Suprapubic skin (tissue), 4 donors: Measurements from ENCODE around the gene DNAH11. TPM values are rescaled to one million over a fixed set of nuclear protein-coding genes. Genes with fewer than 3 reads are reported as not detected.

Experiments used
- DNase-seq, 2 donors: peaks; one replicate each; pipeline ENCODE4 v3.0.0-alpha.2; 2019; ENCODE audit warnings: low spot score in 2 of 2
- H3K27ac ChIP-seq: fragments of 200-600 bp; sonication (generic); one replicate; pipeline ENCODE4 v1.5.1; 2019
- H3K27me3 ChIP-seq: fragments of 200-600 bp; sonication (generic); one replicate; pipeline ENCODE4 v1.5.1; 2019
- H3K36me3 ChIP-seq: fragments of 200-600 bp; sonication (generic); one replicate; pipeline ENCODE4 v1.5.1; 2019
- H3K4me1 ChIP-seq: fragments of 200-600 bp; sonication (generic); one replicate; pipeline ENCODE4 v1.5.1; 2019
- H3K4me3 ChIP-seq: fragments of 200-600 bp; sonication (generic); one replicate; pipeline ENCODE4 v1.5.1; 2019; ENCODE audit warnings: mild to moderate bottlenecking
- H3K9me3 ChIP-seq: fragments of 200-600 bp; sonication (generic); one replicate; pipeline ENCODE4 v1.5.1; 2019
- CTCF ChIP-seq, 2 donors: fragments of 200-600 bp in 1 of 2; fragments of 450-650 bp in 1 of 2; sonication (generic) in 1 of 2; IDR thresholded peaks; one replicate each; pipeline ENCODE4 v1.5.1; 2016 to 2019; ENCODE audit warnings: antibody characterized with exemption in 2 of 2, mild to moderate bottlenecking in 1 of 2, moderate library complexity in 1 of 2
- EP300 ChIP-seq: sonication (generic); formaldehyde crosslinking; IDR thresholded peaks from one replicate; pipeline ENCODE4 v1.6.1; 2017; ENCODE audit warnings: antibody characterized with exemption
- POLR2A ChIP-seq, 2 donors: fragments of 450-650 bp; IDR thresholded peaks; one replicate each; pipeline ENCODE4 v1.6.1; 2017; ENCODE audit warnings: antibody characterized with exemption in 2 of 2, mild to moderate bottlenecking in 2 of 2, moderate library complexity in 2 of 2
- POLR2AphosphoS5 ChIP-seq, 3 donors: sonication (generic); formaldehyde crosslinking; IDR thresholded peaks; one replicate each; pipeline ENCODE4 v1.6.1; 2017; ENCODE audit warnings: antibody characterized with exemption in 3 of 3
- WGBS: methylation state at CpG from one replicate; pipeline ENCODE4 v1.1.5; 2018; 5-methylcytosine and 5-hydroxymethylcytosine counted together
- total RNA-seq, 4 donors: library from RNA; depleted of rRNA; stranded (reverse); fragments of >200 nt; gene quantifications; one replicate each; pipeline ENCODE4 v1.1.0, GENCODE V29; 2016

DNAH11 gene
- total RNA-seq, 4 donors from 2014 or later = 0.57 to 48.3 (median 1.8) TPM

- H3K36me3 ChIP-seq = no peaks in the 10 kb centered on the region
- WGBS = 80% methylated on average over 3 of the region's 3 CpGs
- H3K9me3 ChIP-seq = no peaks in the 10 kb centered on the region
- no peaks in the 10 kb centered on the region for H3K4me1 ChIP-seq
- H3K27me3 ChIP-seq = peaks cover 4% of the 10 kb centered on the region
- TF ChIP-seq POLR2AphosphoS5 (IDR thresholded peaks at IDR 0.05) (no peak), EP300 (no peak)
- no peak overlapping the region for H3K27ac ChIP-seq
- H3K4me3 ChIP-seq = no peak overlapping the region
- DNase-seq = no peak
Measured at GRCh38 chr7:21639206-21639868, 96.5 kb downstream of the DNAH11 start.

GRCh38 chr7:21640105-21640504 is 97.3 kb downstream of the DNAH11 start:
- Histone ChIP-seq H3K9me3 (no peaks in the 10 kb centered on the region), H3K4me1 (no peaks in the 10 kb centered on the region), H3K27ac (no peak overlapping the region), H3K27me3 (peaks cover 4% of the 10 kb centered on the region), H3K4me3 (no peak overlapping the region), H3K36me3 (no peaks in the 10 kb centered on the region)
- TF ChIP-seq EP300 (no peak), POLR2AphosphoS5 (IDR thresholded peaks at IDR 0.05) (no peak), POLR2A (IDR thresholded peaks at IDR 0.05) (no peak), CTCF (IDR thresholded peaks at IDR 0.05) (no peak)
- 70% methylated on average over 2 of the region's 2 CpGs for WGBS
- DNase-seq = no peak

- TF ChIP-seq POLR2A (IDR thresholded peaks at IDR 0.05) (no peak), CTCF (IDR thresholded peaks at IDR 0.05) (no peak), EP300 (no peak), POLR2AphosphoS5 (IDR thresholded peaks at IDR 0.05) (no peak)
- 88% methylated on average over 4 of the region's 4 CpGs for WGBS
Measured at GRCh38 chr7:21641546-21641945, 98.7 kb downstream of the DNAH11 start.

GRCh38 chr7:21642422-21642821 is 99.6 kb downstream of the DNAH11 start:
- H3K36me3 ChIP-seq = no peaks in the 10 kb centered on the region
- no peak overlapping the region for H3K27ac ChIP-seq
- peaks cover 4% of the 10 kb centered on the region for H3K27me3 ChIP-seq
- H3K4me1 ChIP-seq = no peaks in the 10 kb centered on the region
- WGBS = 76% methylated on average over 4 of the region's 4 CpGs
- H3K4me3 ChIP-seq = no peak overlapping the region
- no peak for DNase-seq
- TF ChIP-seq POLR2A (IDR thresholded peaks at IDR 0.05) = no peak
- TF ChIP-seq CTCF (IDR thresholded peaks at IDR 0.05) = no peak
- no peak for TF ChIP-seq POLR2AphosphoS5 (IDR thresholded peaks at IDR 0.05)
- no peak for TF ChIP-seq EP300
- H3K9me3 ChIP-seq = peaks cover under 1% of the 10 kb centered on the region

More at GRCh38 chr7:21641546-21641945, 98.7 kb downstream of the DNAH11 start:
- H3K9me3 ChIP-seq = no peaks in the 10 kb centered on the region
- H3K36me3 ChIP-seq = no peaks in the 10 kb centered on the region
- H3K4me1 ChIP-seq = no peaks in the 10 kb centered on the region
- H3K27ac ChIP-seq = no peak overlapping the region
- no peak for DNase-seq
- H3K4me3 ChIP-seq = no peak overlapping the region
- H3K27me3 ChIP-seq = peaks cover 4% of the 10 kb centered on the region

- TF ChIP-seq POLR2A (IDR thresholded peaks at IDR 0.05) (no peak), CTCF (IDR thresholded peaks at IDR 0.05) (no peak), POLR2AphosphoS5 (IDR thresholded peaks at IDR 0.05) (no peak), EP300 (no peak)
- H3K9me3 ChIP-seq = peaks cover 3% of the 10 kb centered on the region
- 59% methylated on average over 1 of the region's 1 CpG for WGBS
Measured at GRCh38 chr7:21651697-21652096, 108.9 kb downstream of the DNAH11 start.

More at GRCh38 chr7:21651697-21652096, 108.9 kb downstream of the DNAH11 start:
- Histone ChIP-seq H3K27me3 (no peaks in the 10 kb centered on the region), H3K36me3 (no peaks in the 10 kb centered on the region), H3K4me1 (no peaks in the 10 kb centered on the region), H3K27ac (no peak overlapping the region), H3K4me3 (no peak overlapping the region)
- no peak for DNase-seq
